Fibroblast of mammary gland (primary cell): Measurements from ENCODE around the gene NCBP1.

Experiments
- DNase-seq: peaks from one replicate; pipeline ENCODE4 v3.0.0-alpha.2; 2010; ENCODE audit warnings: low read depth
- H3K4me3 ChIP-seq: 2 replicates; pipeline ENCODE4 v1.5.1; 2011; ENCODE audit warnings: low read depth, mild to moderate bottlenecking, low read length, moderate library complexity; ENCODE audit not compliant: control insufficient read depth
- CTCF ChIP-seq: conservative IDR thresholded peaks from 2 replicates; pipeline ENCODE4 v1.5.1; 2011; ENCODE audit warnings: low read depth, low read length, inconsistent platforms; ENCODE audit not compliant: control insufficient read depth, insufficient read depth

NCBP1 gene

GRCh38 chr9:97658707-97659106 is 25.1 kb downstream of the NCBP1 start:
- H3K4me3 ChIP-seq: no peak overlapping the region
- no peak for TF ChIP-seq CTCF
- DNase-seq: no peak

DNA sequence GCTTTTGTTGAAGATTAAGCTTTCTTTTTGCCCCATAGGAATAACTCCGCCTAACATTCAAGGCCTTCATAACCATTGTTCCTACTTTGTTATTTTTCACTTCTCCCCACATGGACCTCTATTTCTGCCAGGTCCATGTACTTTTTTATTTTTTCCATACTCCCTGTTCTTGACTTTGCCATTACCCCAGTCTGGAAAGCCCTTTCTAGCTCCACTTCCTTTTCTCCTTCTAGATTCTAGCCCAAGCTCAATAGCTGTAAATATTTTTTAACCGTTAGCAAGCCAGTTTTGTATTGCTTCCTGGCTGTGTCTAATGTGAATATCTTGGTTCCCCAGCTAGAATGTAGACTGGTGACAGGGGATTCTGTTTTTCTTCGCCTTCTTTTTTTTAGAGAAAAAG is 26.1 kb downstream of the NCBP1 start:
- no peak for TF ChIP-seq CTCF

DNA sequence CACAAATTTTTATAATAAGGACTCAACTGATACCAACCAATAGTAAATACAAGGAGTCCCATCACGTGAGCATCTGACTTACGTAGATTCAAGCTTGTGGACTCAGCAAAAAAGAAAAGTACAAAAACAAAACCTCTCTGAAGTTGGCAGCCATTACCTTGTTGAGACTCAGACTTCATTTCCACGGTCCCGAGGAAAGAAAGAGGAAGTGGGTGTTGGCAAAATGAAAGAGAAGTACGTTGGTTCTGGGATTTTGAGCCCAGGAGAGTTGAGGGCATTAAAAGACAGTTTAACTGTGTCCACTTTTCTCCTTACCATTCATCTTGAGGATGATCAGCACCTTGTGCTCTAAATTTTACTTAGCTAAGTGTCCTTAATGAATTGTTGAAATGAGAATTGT is 26.7 kb downstream of the NCBP1 start:
- no peak overlapping the region for H3K4me3 ChIP-seq
- no peak for TF ChIP-seq CTCF
- no peak for DNase-seq

More for the DNA sequence above, 26.1 kb downstream of the NCBP1 start:
- DNase-seq: no peak
- H3K4me3 ChIP-seq: no peak overlapping the region

GRCh38 chr9:97660847-97661246 is 27.2 kb downstream of the NCBP1 start:
- DNase-seq: peak; percentile 15
- no peak overlapping the region for H3K4me3 ChIP-seq
- no peak for TF ChIP-seq CTCF

DNA sequence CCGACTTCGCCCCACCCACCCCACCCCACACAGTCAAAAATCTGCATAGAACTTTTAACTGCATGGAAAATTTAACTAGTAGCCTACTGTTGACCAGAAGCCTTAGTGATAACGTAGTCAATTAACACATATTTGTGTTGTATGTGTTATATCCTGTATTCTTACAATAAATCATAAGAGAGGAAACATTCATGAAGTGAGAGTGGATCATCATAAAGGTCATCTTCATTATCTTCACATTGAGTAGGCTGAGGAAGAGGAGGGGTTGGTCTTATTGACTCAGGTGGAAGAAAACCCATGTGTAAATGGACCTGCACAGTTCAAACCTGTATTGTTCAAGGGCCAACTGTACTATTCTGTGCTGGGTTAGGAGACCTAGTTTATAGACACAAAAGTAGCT is 32.1 kb downstream of the NCBP1 start:
- no peak overlapping the region for H3K4me3 ChIP-seq
- no peak for DNase-seq
- no peak for TF ChIP-seq CTCF

DNA sequence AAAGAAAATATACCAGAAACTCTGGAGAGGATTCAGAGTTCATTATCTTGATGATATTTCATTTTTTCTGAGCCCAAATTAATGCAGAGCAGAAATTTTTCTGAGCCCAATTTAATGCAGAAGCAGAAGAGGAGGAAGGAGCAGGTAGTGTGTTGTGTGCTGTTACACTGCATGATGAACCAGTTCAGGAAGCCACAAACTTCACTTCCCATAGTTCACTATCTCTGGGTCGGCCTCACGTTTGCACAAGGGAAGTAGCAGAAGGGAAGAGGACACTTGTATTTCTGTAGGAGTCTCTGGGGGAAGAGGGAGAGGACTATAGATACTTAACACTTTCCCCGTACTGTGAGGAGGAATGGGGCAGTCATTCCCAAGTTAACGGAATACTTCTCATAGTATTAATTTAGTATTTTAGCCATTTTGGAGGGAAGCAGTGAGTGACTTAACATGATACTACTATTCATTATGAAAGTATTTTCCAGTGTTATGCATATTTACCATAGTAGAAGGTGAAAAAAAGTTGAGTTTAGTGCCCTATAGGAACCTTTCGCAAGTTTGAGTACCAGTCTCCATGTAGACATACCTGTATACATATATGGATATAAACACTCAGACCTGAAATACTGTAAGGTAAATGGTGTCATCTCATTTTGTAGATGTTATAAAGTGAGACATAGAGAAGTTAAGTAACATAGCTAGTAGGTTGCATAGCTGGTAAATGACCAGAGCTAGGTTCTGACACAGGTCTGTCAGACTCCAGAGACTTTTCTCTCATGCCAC is 33.5 kb downstream of the NCBP1 start:
- DNase-seq: no peak
- H3K4me3 ChIP-seq: no peak overlapping the region
- TF ChIP-seq CTCF: no peak
